GM23338 (cell line): Measurements from ENCODE around the gene TMEM116. TPM values are rescaled to one million over a fixed set of nuclear protein-coding genes. Genes with fewer than 3 reads are reported as not detected.

Source experiments
- microRNA-seq: library from miRNA; unstranded; fragments of <30 nt; microRNA quantifications from one replicate; pipeline ENCODE4, GENCODE V29; 2017
- polyA plus RNA-seq: library from polyadenylated mRNA; unstranded; fragments of >200 nt; fragmentation: Nextera tagmentation; extraction: Ambion mirVana; gene quantifications from 2 replicates; pipeline ENCODE4 v1.2.1, GENCODE V29; 2016
- small RNA-seq: library from RNA; depleted of rRNA; stranded (forward); fragments of <200 nt; gene quantifications from one replicate; pipeline ENCODE3, GENCODE V24; 2014; ENCODE audit warnings: low replicate concordance
- total RNA-seq: library from RNA; depleted of rRNA; stranded (reverse); fragments of >200 nt; shearing (Covaris generic); gene quantifications from 2 replicates; pipeline ENCODE4 v1.2.3, GENCODE V29; 2014; rRNA removed

Gene TMEM116
- total and polyA plus RNA-seq, 2 experiments from 2014 or later, result 8.0 to 10.4 TPM

Small RNA genes lying within 50 kb of the gene (microRNA-seq; reads per million reads assigned to microRNA genes)
- not detected for gene MIR3657

Small RNA genes lying within 50 kb of the gene (small RNA-seq; reads per million reads assigned to genes)
- gene AC004024.1 (0.15 reads per million), gene MIR3657 (not detected)

Other genes with a start within 250 kb of the TMEM116 start
- 7.9 and 14.9 TPM in 2 replicates for gene ALDH2, start 246.2 kb downstream of the TMEM116 start, total RNA-seq
- 48.5 and 50.5 TPM in 2 replicates for gene ALDH2, start 246.2 kb downstream of the TMEM116 start, polyA plus RNA-seq
- 77.0 and 107 TPM in 2 replicates for gene MAPKAPK5, start 170.9 kb downstream of the TMEM116 start, total RNA-seq
- gene MAPKAPK5, start 170.9 kb downstream of the TMEM116 start, polyA plus RNA-seq, result 39.6 and 41.5 TPM in 2 replicates
- 90.7 and 91.1 TPM in 2 replicates for gene ERP29, start 261 bp upstream of the TMEM116 start, total RNA-seq
- gene ERP29, start 261 bp upstream of the TMEM116 start, polyA plus RNA-seq, result 166 and 173 TPM in 2 replicates
- 49.0 and 63.6 TPM in 2 replicates for gene NAA25, start 95.6 kb upstream of the TMEM116 start, total RNA-seq
- 55.1 and 58.9 TPM in 2 replicates for gene NAA25, start 95.6 kb upstream of the TMEM116 start, polyA plus RNA-seq
- 30.4 and 35.6 TPM in 2 replicates for gene TRAFD1, start 112.4 kb upstream of the TMEM116 start, total RNA-seq
- 17.4 and 17.8 TPM in 2 replicates for gene TRAFD1, start 112.4 kb upstream of the TMEM116 start, polyA plus RNA-seq